Brain microvascular endothelial cell (primary cell): ENCODE measurements around the gene ALOX5.

Experiments used
- DNase-seq: peaks from one replicate; pipeline ENCODE4 v3.0.0-alpha.2; 2020
- H3K27ac ChIP-seq: fragments of 250-450 bp; sonication (Bioruptor Pico); 2 replicates; pipeline ENCODE4 v1.5.1; 2020; ENCODE audit warnings: mild to moderate bottlenecking, moderate library complexity
- H3K27me3 ChIP-seq: fragments of 250-450 bp; sonication (Bioruptor Pico); replicated peaks from 2 replicates; pipeline ENCODE4 v1.5.1; 2020; ENCODE audit warnings: mild to moderate bottlenecking
- H3K36me3 ChIP-seq: fragments of 250-450 bp; sonication (Bioruptor Pico); replicated peaks from 2 replicates; pipeline ENCODE4 v1.5.1; 2020; ENCODE audit warnings: mild to moderate bottlenecking
- H3K4me3 ChIP-seq: 2 replicates; pipeline ENCODE4 v1.5.1; 2011; ENCODE audit warnings: low read depth, mild to moderate bottlenecking, control low read depth, low read length, moderate library complexity
- in situ Hi-C: cut with HindIII; loops from 2 replicates; pipeline ENCODE4 v1.10.0; 2017; ENCODE audit warnings: low sequenced_read_pairs, low pct_ligation_motif_present
- TF ChIP-seq, protein P1 (sequence below): IDR thresholded peaks from 2 replicates; pipeline ENCODE4 v1.5.1; 2011; ENCODE audit warnings: low read depth, mild to moderate bottlenecking, moderate library complexity, low read length, control low read depth, inconsistent platforms; ENCODE audit errors: missing control alignments

The ALOX5 gene

DNA sequence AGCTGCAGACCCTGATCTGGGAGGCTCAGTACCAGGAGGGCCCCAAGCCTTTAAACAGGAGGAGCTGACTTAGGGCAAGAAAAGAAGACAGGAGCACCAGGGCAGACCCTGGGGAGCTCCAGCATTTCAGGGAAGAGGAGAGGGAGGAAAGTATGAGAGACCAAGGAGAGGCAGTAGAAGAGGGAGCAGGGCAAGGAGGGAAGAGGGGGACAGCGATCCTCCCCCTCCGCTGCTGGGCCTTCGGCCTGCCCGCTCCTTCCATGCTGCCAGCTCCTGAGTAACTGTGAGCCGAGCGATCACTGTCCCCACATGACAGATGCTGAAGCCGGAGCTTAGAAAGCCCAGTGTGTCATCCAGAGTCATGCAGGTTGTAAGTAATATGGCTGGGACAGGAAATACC, 65.9 kb downstream of the ALOX5 start:
- no peak for DNase-seq
- H3K27me3 ChIP-seq, result no peaks in the 10 kb centered on the region
- H3K27ac ChIP-seq, result no peak overlapping the region
- H3K4me3 ChIP-seq, result no peak overlapping the region
- H3K36me3 ChIP-seq, result no peaks in the 10 kb centered on the region
- in situ Hi-C loops, result no loop called here
- TF ChIP-seq, protein P1, sequence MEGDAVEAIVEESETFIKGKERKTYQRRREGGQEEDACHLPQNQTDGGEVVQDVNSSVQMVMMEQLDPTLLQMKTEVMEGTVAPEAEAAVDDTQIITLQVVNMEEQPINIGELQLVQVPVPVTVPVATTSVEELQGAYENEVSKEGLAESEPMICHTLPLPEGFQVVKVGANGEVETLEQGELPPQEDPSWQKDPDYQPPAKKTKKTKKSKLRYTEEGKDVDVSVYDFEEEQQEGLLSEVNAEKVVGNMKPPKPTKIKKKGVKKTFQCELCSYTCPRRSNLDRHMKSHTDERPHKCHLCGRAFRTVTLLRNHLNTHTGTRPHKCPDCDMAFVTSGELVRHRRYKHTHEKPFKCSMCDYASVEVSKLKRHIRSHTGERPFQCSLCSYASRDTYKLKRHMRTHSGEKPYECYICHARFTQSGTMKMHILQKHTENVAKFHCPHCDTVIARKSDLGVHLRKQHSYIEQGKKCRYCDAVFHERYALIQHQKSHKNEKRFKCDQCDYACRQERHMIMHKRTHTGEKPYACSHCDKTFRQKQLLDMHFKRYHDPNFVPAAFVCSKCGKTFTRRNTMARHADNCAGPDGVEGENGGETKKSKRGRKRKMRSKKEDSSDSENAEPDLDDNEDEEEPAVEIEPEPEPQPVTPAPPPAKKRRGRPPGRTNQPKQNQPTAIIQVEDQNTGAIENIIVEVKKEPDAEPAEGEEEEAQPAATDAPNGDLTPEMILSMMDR, result no peak

DNA sequence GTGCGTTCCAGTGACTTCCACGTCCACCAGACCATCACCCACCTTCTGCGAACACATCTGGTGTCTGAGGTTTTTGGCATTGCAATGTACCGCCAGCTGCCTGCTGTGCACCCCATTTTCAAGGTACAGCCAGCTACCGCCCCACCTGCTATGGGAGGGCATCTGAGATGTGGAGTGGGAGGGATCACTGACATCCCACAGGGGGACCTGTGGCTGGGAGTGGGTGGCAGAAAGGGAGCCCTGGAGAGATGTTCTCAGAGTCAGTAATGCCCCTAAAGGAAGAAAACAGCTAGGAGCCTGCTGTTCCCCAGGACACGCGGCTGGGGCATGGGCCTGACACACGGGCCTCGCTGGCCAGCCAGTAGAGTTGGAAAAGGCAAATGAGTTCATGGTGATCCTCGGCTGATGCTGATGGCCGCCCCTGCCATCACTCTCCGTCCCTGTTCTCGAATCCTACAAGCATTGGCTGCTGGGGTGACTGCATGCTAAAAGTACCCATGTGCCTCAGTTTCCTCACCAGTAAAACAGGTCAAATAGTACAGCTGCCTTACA, 66.6 kb downstream of the ALOX5 start:
- Histone ChIP-seq H3K27me3 (no peaks in the 10 kb centered on the region), H3K27ac (no peak overlapping the region), H3K36me3 (no peaks in the 10 kb centered on the region), H3K4me3 (no peak overlapping the region)
- in situ Hi-C loops, result no loop called here
- TF ChIP-seq, protein P1, result no peak
- DNase-seq, result no peak

DNA sequence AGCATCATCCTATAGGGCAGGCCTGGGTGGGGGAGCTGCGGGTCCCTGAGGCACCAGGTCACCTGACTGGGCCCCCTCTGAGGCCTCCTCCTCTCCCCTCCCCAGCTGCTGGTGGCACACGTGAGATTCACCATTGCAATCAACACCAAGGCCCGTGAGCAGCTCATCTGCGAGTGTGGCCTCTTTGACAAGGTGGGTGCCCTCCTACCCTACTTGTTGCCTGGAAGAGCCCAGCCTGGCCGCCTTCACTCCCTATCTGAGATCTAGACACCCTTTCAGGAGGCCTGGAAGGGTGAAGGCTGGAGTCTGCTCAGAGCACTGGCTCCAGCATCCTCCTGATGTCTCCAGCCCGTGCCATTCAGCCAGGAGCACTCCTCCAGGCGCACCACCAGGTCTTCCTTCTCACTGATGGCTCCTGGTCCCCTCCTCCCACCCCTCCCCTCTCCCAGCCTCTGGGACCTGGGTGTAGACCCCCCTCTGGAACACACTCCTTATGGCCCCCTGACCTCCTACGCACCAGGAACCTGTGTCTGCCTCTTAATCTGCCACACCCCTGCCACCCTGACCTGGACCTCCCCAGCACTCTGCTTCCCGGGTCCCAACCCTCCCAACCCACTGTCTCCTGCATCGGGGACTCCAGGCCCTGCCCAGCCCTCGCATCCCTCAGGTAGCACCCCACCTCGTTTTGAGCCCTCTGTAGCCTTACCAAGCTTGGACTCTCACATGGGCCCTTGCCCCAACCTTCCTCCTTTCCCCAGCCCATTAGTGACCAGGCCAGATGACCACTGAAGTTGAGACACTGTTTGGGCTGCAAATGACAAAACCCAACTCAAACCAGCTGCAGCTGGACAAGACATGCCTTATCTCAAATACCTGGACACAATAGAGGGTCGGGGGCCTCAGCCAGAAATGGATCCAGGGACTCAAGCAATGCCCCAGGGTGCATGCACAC, 67.5 kb downstream of the ALOX5 start:
- Histone ChIP-seq H3K36me3 (no peaks in the 10 kb centered on the region), H3K4me3 (no peak overlapping the region), H3K27me3 (no peaks in the 10 kb centered on the region), H3K27ac (no peak overlapping the region)
- TF ChIP-seq, protein P1, result no peak
- in situ Hi-C loops, result no loop called here
- DNase-seq, result no peak

GRCh38 chr10:45442251-45442650, 68.2 kb downstream of the ALOX5 start:
- H3K27me3 ChIP-seq, result no peaks in the 10 kb centered on the region
- H3K4me3 ChIP-seq, result no peak overlapping the region
- TF ChIP-seq, protein P1, result no peak
- no peak overlapping the region for H3K27ac ChIP-seq
- no peak for DNase-seq
- no peaks in the 10 kb centered on the region for H3K36me3 ChIP-seq
- in situ Hi-C loops, result no loop called here

GRCh38 chr10:45442662-45443061, 68.6 kb downstream of the ALOX5 start:
- H3K4me3 ChIP-seq, result no peak overlapping the region
- no peak for DNase-seq
- TF ChIP-seq, protein P1, result no peak
- in situ Hi-C loops, result no loop called here
- no peaks in the 10 kb centered on the region for H3K36me3 ChIP-seq
- no peaks in the 10 kb centered on the region for H3K27me3 ChIP-seq
- H3K27ac ChIP-seq, result no peak overlapping the region
